ENCODE data around the gene ADAMTS18. TPM values are rescaled to one million over a fixed set of nuclear protein-coding genes. Genes with fewer than 3 reads are reported as not detected.

The ADAMTS18 gene
- total RNA-seq, 1 donor from 2014 or later, result 7.9 TPM

- H3K36me3 Mint-ChIP-seq, result no peaks in the 10 kb centered on the region
- peaks cover 35% of the 10 kb centered on the region for H3K4me1 Mint-ChIP-seq (ENCODE audit: unreplicated experiment)
- peaks cover 3% of the 10 kb centered on the region for H3K9me3 Mint-ChIP-seq
- no peak for TF ChIP-seq CTCF (conservative IDR thresholded peaks at IDR 0.05)
- no peak for DNase-seq (ENCODE audit: extremely low spot score, unreplicated experiment)
- H3K4me3 Mint-ChIP-seq, result no peak overlapping the region
- no peaks in the 10 kb centered on the region for H3K27me3 Mint-ChIP-seq
- peak overlapping the region; percentile 30 for H3K27ac Mint-ChIP-seq
Measured at GRCh38 chr16:77331802-77332586, 102.8 kb downstream of the ADAMTS18 start.

GRCh38 chr16:77331043-77331442, 103.8 kb downstream of the ADAMTS18 start:
- H3K4me3 Mint-ChIP-seq, result no peak overlapping the region
- H3K27me3 Mint-ChIP-seq, result no peaks in the 10 kb centered on the region
- no peak overlapping the region for H3K27ac Mint-ChIP-seq
- no peaks in the 10 kb centered on the region for H3K36me3 Mint-ChIP-seq
- TF ChIP-seq CTCF (conservative IDR thresholded peaks at IDR 0.05), result no peak
- H3K4me1 Mint-ChIP-seq (ENCODE audit: unreplicated experiment), result peaks cover 26% of the 10 kb centered on the region
- DNase-seq (ENCODE audit: extremely low spot score, unreplicated experiment), result no peak
- peaks cover 3% of the 10 kb centered on the region for H3K9me3 Mint-ChIP-seq

- Mint-ChIP-seq H3K9me3 (no peaks in the 10 kb centered on the region), H3K4me3 (no peak overlapping the region), H3K27ac (no peak overlapping the region), H3K36me3 (no peaks in the 10 kb centered on the region), H3K4me1 (ENCODE audit: unreplicated experiment) (peaks cover 21% of the 10 kb centered on the region), H3K27me3 (no peaks in the 10 kb centered on the region)
- no peak for DNase-seq (ENCODE audit: extremely low spot score, unreplicated experiment)
- TF ChIP-seq CTCF (conservative IDR thresholded peaks at IDR 0.05), result no peak
Measured at GRCh38 chr16:77330332-77331042, 104.3 kb downstream of the ADAMTS18 start.

- H3K27me3 Mint-ChIP-seq, result peaks cover 3% of the 10 kb centered on the region
- peaks cover 21% of the 10 kb centered on the region for H3K4me1 Mint-ChIP-seq (ENCODE audit: unreplicated experiment)
- TF ChIP-seq CTCF (conservative IDR thresholded peaks at IDR 0.05), result no peak
- H3K4me3 Mint-ChIP-seq, result no peak overlapping the region
- no peak overlapping the region for H3K27ac Mint-ChIP-seq
- no peaks in the 10 kb centered on the region for H3K9me3 Mint-ChIP-seq
- no peaks in the 10 kb centered on the region for H3K36me3 Mint-ChIP-seq
- no peak for DNase-seq (ENCODE audit: extremely low spot score, unreplicated experiment)
Measured at GRCh38 chr16:77328768-77329167, 106.1 kb downstream of the ADAMTS18 start.

- Mint-ChIP-seq H3K4me1 (ENCODE audit: unreplicated experiment) (peaks cover 21% of the 10 kb centered on the region), H3K9me3 (no peaks in the 10 kb centered on the region), H3K27ac (no peak overlapping the region), H3K27me3 (peaks cover 3% of the 10 kb centered on the region), H3K4me3 (no peak overlapping the region), H3K36me3 (no peaks in the 10 kb centered on the region)
- TF ChIP-seq CTCF (conservative IDR thresholded peaks at IDR 0.05), result no peak
- DNase-seq (ENCODE audit: extremely low spot score, unreplicated experiment), result no peak
Measured at GRCh38 chr16:77328274-77328673, 106.6 kb downstream of the ADAMTS18 start.
